ELF-1 (cell line): Measurements from ENCODE around the gene PIMREG.

ENCODE experiments used
- DNase-seq: peaks from one replicate; pipeline ENCODE4 v3.0.0-alpha.2; 2016; ENCODE audit warnings: low read depth, low spot score

PIMREG gene

GRCh38 chr17:6498356-6498755, 54.1 kb downstream of the PIMREG start:
- DNase-seq, result no peak

GRCh38 chr17:6498901-6499540, 54.8 kb downstream of the PIMREG start:
- no peak for DNase-seq
